ENCODE measurements around the gene CEP164. TPM values are rescaled to one million over a fixed set of nuclear protein-coding genes. Genes with fewer than 3 reads are reported as not detected.

The CEP164 gene
- total and polyA plus RNA-seq, 4 donors, result 7.1 to 51.2 (median 35.5) TPM

GRCh38 chr11:117437041-117437790, 109.6 kb downstream of the CEP164 start:
- intact Hi-C loops (cut with DNase I), result no loop called here
- Histone ChIP-seq H3K27ac (ENCODE audit: low read depth in 1 of 2, low read length in 2 of 2) (no peak overlapping the region), H3K27me3 (ENCODE audit: control insufficient read depth in 1 of 2, insufficient read depth in 2 of 2, low read length in 1 of 2) (no peaks in the 10 kb centered on the region), H3K36me3 (ENCODE audit: control insufficient read depth in 1 of 2, insufficient read depth in 2 of 2, low read length in 1 of 2) (no peaks in the 10 kb centered on the region), H3K4me1 (ENCODE audit: control insufficient read depth in 1 of 2, insufficient read depth in 2 of 2, low read length in 2 of 2) (no peaks in the 10 kb centered on the region), H3K9me3 (ENCODE audit: control insufficient read depth, low read length) (no peaks in the 10 kb centered on the region), H3K4me3 (ENCODE audit: low read length in 2 of 2) (no peak overlapping the region)
- 72 to 76% methylated on average over 20 to 23 of the region's 23 CpGs for WGBS, 2 donors
- DNase-seq (peak in 1 of 2 donors; percentile 63), ATAC-seq (ENCODE audit: low FRiP score) (no peak)

GRCh38 chr11:117437791-117438130, 110.1 kb downstream of the CEP164 start:
- 79 to 82% methylated on average over 13 to 14 of the region's 14 CpGs for WGBS, 2 donors
- ATAC-seq (ENCODE audit: low FRiP score) (no peak), DNase-seq (no peak)
- no peaks in the 10 kb centered on the region for H3K36me3 ChIP-seq (ENCODE audit: control insufficient read depth in 1 of 2, insufficient read depth in 2 of 2, low read length in 1 of 2)
- intact Hi-C loops (cut with DNase I), result no loop called here
- H3K9me3 ChIP-seq (ENCODE audit: control insufficient read depth, low read length), result no peaks in the 10 kb centered on the region
- H3K27me3 ChIP-seq (ENCODE audit: control insufficient read depth in 1 of 2, insufficient read depth in 2 of 2, low read length in 1 of 2), result no peaks in the 10 kb centered on the region
- no peaks in the 10 kb centered on the region for H3K4me1 ChIP-seq (ENCODE audit: control insufficient read depth in 1 of 2, insufficient read depth in 2 of 2, low read length in 2 of 2)
- no peak overlapping the region for H3K4me3 ChIP-seq (ENCODE audit: low read length in 2 of 2)
- no peak overlapping the region for H3K27ac ChIP-seq (ENCODE audit: low read depth in 1 of 2, low read length in 2 of 2)

- intact Hi-C loops (cut with DNase I), result no loop called here
- Histone ChIP-seq H3K27me3 (ENCODE audit: control insufficient read depth in 1 of 2, insufficient read depth in 2 of 2, low read length in 1 of 2) (no peaks in the 10 kb centered on the region), H3K27ac (ENCODE audit: low read depth in 1 of 2, low read length in 2 of 2) (no peak overlapping the region), H3K9me3 (ENCODE audit: control insufficient read depth, low read length) (no peaks in the 10 kb centered on the region), H3K36me3 (ENCODE audit: control insufficient read depth in 1 of 2, insufficient read depth in 2 of 2, low read length in 1 of 2) (no peaks in the 10 kb centered on the region), H3K4me1 (ENCODE audit: control insufficient read depth in 1 of 2, insufficient read depth in 2 of 2, low read length in 2 of 2) (no peaks in the 10 kb centered on the region), H3K4me3 (ENCODE audit: low read length in 2 of 2) (no peak overlapping the region)
- DNase-seq (peak in 1 of 2 donors; percentile 51), ATAC-seq (ENCODE audit: low FRiP score) (no peak)
- WGBS, 2 donors, result 77% methylated on average over 17 of the region's 17 CpGs
These were observed 110.8 kb downstream of the CEP164 start for GRCh38 chr11:117438371-117439000.

- Histone ChIP-seq H3K27me3 (ENCODE audit: control insufficient read depth in 1 of 2, insufficient read depth in 2 of 2, low read length in 1 of 2) (no peaks in the 10 kb centered on the region), H3K27ac (ENCODE audit: low read depth in 1 of 2, low read length in 2 of 2) (no peak overlapping the region), H3K4me3 (ENCODE audit: low read length in 2 of 2) (no peak overlapping the region), H3K4me1 (ENCODE audit: control insufficient read depth in 1 of 2, insufficient read depth in 2 of 2, low read length in 2 of 2) (no peaks in the 10 kb centered on the region), H3K9me3 (ENCODE audit: control insufficient read depth, low read length) (no peaks in the 10 kb centered on the region), H3K36me3 (ENCODE audit: control insufficient read depth in 1 of 2, insufficient read depth in 2 of 2, low read length in 1 of 2) (no peaks in the 10 kb centered on the region)
- ATAC-seq (ENCODE audit: low FRiP score) (no peak), DNase-seq (peak in 1 of 2 donors; percentile 70)
- intact Hi-C loops (cut with DNase I), result no loop called here
- 73% methylated on average over 13 of the region's 13 CpGs for WGBS, 2 donors
These were observed 111.6 kb downstream of the CEP164 start for GRCh38 chr11:117439256-117439655.

- peak in 1 of 2 donors; percentile 16 for DNase-seq
- Histone ChIP-seq H3K9me3 (ENCODE audit: control insufficient read depth, low read length) (no peaks in the 10 kb centered on the region), H3K27me3 (ENCODE audit: control insufficient read depth in 1 of 2, insufficient read depth in 2 of 2, low read length in 1 of 2) (no peaks in the 10 kb centered on the region), H3K27ac (ENCODE audit: low read depth in 1 of 2, low read length in 2 of 2) (no peak overlapping the region), H3K4me1 (ENCODE audit: control insufficient read depth in 1 of 2, insufficient read depth in 2 of 2, low read length in 2 of 2) (no peaks in the 10 kb centered on the region), H3K4me3 (ENCODE audit: low read length in 2 of 2) (no peak overlapping the region), H3K36me3 (ENCODE audit: control insufficient read depth in 1 of 2, insufficient read depth in 2 of 2, low read length in 1 of 2) (no peaks in the 10 kb centered on the region)
- WGBS, 2 donors, result 77 to 79% methylated on average over 8 of the region's 8 CpGs
- ATAC-seq (ENCODE audit: low FRiP score), result no peak
- intact Hi-C loops (cut with DNase I), result no loop called here
These were observed 112.6 kb downstream of the CEP164 start for GRCh38 chr11:117440258-117440657.

- ATAC-seq (ENCODE audit: low FRiP score) (no peak), DNase-seq (peak in 1 of 2 donors; percentile 57)
- H3K4me1 ChIP-seq (ENCODE audit: control insufficient read depth in 1 of 2, insufficient read depth in 2 of 2, low read length in 2 of 2), result no peaks in the 10 kb centered on the region
- H3K36me3 ChIP-seq (ENCODE audit: control insufficient read depth in 1 of 2, insufficient read depth in 2 of 2, low read length in 1 of 2), result no peaks in the 10 kb centered on the region
- WGBS, 2 donors, result 82 to 88% methylated on average over 14 of the region's 14 CpGs
- no peaks in the 10 kb centered on the region for H3K27me3 ChIP-seq (ENCODE audit: control insufficient read depth in 1 of 2, insufficient read depth in 2 of 2, low read length in 1 of 2)
- intact Hi-C loops (cut with DNase I), result no loop called here
- H3K4me3 ChIP-seq (ENCODE audit: low read length in 2 of 2), result no peak overlapping the region
- no peaks in the 10 kb centered on the region for H3K9me3 ChIP-seq (ENCODE audit: control insufficient read depth, low read length)
- H3K27ac ChIP-seq (ENCODE audit: low read depth in 1 of 2, low read length in 2 of 2), result no peak overlapping the region
These were observed 113.7 kb downstream of the CEP164 start for GRCh38 chr11:117441146-117441975.

GRCh38 chr11:117442049-117442868, 114.6 kb downstream of the CEP164 start:
- Histone ChIP-seq H3K4me1 (ENCODE audit: control insufficient read depth in 1 of 2, insufficient read depth in 2 of 2, low read length in 2 of 2) (no peaks in the 10 kb centered on the region), H3K4me3 (ENCODE audit: low read length in 2 of 2) (no peak overlapping the region), H3K27ac (ENCODE audit: low read depth in 1 of 2, low read length in 2 of 2) (no peak overlapping the region), H3K9me3 (ENCODE audit: control insufficient read depth, low read length) (no peaks in the 10 kb centered on the region), H3K36me3 (ENCODE audit: control insufficient read depth in 1 of 2, insufficient read depth in 2 of 2, low read length in 1 of 2) (no peaks in the 10 kb centered on the region), H3K27me3 (ENCODE audit: control insufficient read depth in 1 of 2, insufficient read depth in 2 of 2, low read length in 1 of 2) (no peaks in the 10 kb centered on the region)
- DNase-seq (no peak), ATAC-seq (ENCODE audit: low FRiP score) (no peak)
- intact Hi-C loops (cut with DNase I), result no loop called here
- WGBS, 2 donors, result 89 to 90% methylated on average over 16 of the region's 16 CpGs

- H3K36me3 ChIP-seq (ENCODE audit: control insufficient read depth in 1 of 2, insufficient read depth in 2 of 2, low read length in 1 of 2), result no peaks in the 10 kb centered on the region
- intact Hi-C loops (cut with DNase I), result no loop called here
- H3K9me3 ChIP-seq (ENCODE audit: control insufficient read depth, low read length), result no peaks in the 10 kb centered on the region
- no peak overlapping the region for H3K27ac ChIP-seq (ENCODE audit: low read depth in 1 of 2, low read length in 2 of 2)
- peak in 1 of 2 donors; percentile 63 for DNase-seq
- H3K4me3 ChIP-seq (ENCODE audit: low read length in 2 of 2), result no peak overlapping the region
- no peaks in the 10 kb centered on the region for H3K4me1 ChIP-seq (ENCODE audit: control insufficient read depth in 1 of 2, insufficient read depth in 2 of 2, low read length in 2 of 2)
- ATAC-seq (ENCODE audit: low FRiP score), result peak; percentile 16
- WGBS, 2 donors, result 62 to 63% methylated on average over 12 of the region's 12 CpGs
- H3K27me3 ChIP-seq (ENCODE audit: control insufficient read depth in 1 of 2, insufficient read depth in 2 of 2, low read length in 1 of 2), result no peaks in the 10 kb centered on the region
These were observed 115.2 kb downstream of the CEP164 start for GRCh38 chr11:117442869-117443239.

Data from aorta (tissue), 5 donors.